Activated CD4-positive, alpha-beta T cell treated with anti-CD3 and anti-CD28 coated beads for 4 hours (primary cell): ENCODE measurements around the gene ZC3H18.
A peak's percentile ranks its signal among the peaks of the same experiment; 100 is the strongest.

Experiments
- DNase-seq, 2 donors: peaks; one replicate each; pipeline ENCODE4 v3.0.0-alpha.2; 2020

Gene ZC3H18

GRCh38 chr16:88627531-88628411 is 57.6 kb downstream of the ZC3H18 start:
- DNase-seq, result no peak

GRCh38 chr16:88628512-88628974 is 58.3 kb downstream of the ZC3H18 start:
- DNase-seq, result no peak

GRCh38 chr16:88629835-88630234 is 59.6 kb downstream of the ZC3H18 start:
- DNase-seq, result no peak

DNA sequence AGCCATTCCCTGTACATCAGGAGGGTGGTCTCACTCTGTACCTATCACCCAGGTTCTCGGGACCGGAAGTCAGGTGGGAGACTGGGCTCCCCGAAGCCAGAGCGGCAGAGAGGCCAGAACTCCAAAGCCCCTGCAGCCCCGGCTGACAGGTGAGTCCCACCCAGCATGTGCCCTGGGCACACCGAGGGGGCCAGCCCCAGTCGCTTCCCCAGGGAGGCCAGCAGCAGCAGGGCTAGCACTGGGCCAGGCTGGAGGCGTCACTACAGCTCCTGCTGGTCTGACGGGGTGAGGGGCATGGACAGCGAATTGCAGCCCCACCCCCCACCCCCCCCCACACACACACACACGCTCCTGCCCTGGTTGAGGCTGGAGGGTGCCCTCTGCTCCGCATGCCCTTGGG is 60.2 kb downstream of the ZC3H18 start:
- DNase-seq, result no peak

GRCh38 chr16:88630941-88631340 is 60.7 kb downstream of the ZC3H18 start:
- no peak for DNase-seq

- DNase-seq, result no peak
These were observed 61.2 kb downstream of the ZC3H18 start for GRCh38 chr16:88631384-88631783.

GRCh38 chr16:88631920-88632586 is 61.9 kb downstream of the ZC3H18 start:
- no peak for DNase-seq

- DNase-seq, result no peak
These were observed 62.4 kb downstream of the ZC3H18 start for GRCh38 chr16:88632587-88632930.

- DNase-seq, result peak; percentile 44 to 60
These were observed 63.5 kb downstream of the ZC3H18 start for GRCh38 chr16:88633684-88634140.

DNA sequence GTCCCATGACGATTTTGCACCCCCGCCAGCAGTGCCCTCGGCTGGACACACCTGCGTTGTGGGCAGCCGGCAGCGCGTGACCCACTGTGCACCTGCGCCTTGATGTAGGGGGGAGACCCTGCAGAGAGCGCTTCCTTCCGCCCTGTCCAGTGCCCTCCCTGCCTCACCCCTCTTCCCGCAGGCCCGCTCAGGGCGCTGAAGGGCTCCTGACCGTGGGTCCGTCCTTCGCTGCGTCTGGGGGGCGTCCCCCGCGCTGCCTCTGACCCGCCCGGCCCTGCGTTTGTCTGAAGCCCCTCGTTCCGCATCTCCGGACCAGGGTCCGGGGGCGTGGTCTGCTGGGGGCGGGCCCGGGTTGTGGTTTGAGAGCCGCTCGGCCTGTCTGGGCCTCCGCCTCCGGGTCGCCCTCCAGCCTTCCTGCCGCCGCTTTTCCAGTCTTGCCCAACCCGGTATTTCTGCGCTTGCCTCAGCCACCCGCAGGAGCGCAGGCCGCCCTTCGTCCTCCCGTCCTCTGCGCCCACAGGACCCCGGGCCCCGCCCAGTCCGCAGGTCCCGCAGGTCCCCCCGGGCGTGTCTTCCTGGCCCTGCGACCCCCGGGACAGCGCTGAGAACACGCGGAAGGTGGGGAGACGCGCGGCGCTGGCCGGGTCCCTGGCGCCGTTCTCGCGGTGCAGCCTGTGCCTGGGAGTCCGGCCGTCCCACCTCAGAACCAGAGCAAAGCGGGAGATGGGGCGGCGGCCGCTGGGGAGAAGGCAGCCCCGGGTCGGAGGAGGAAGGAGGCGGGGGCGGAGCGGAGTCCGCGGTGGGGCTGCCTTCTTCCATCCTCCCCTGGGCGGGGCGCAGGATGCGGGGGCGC is 64.2 kb downstream of the ZC3H18 start:
- peak; percentile 42 to 62 for DNase-seq

DNA sequence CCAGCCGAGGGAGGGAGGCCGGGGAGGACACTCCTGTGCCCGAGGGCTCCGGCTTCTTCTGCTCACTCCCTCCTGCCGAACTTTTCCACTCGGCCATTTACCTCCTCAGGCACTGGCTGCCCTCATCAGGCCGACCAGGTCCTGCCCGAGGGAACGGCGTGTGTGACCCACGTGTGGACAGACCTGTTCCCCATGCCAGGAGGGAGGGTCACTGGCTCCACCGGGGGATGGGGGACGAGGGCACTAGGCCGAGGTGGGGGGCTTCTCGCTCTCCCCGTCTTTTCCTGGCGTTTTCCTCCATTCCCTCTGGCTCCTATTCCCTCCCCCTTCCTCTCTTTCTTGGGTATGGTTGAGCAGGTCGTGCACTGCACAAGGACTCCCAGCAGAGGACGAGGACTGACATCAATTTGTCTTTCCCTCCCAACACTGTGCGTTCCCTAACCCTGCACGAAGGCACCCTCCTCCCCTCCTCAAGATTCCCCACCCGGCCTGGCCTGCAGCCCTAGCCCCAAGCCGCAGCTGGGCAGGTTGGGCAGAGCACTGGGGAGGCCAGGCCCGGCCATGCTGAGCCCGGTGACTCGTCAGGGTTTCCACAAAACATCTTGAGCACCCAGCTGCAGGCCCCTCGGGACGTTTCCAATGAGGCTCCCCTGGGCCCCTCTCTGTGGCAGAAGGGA is 64.9 kb downstream of the ZC3H18 start:
- no peak for DNase-seq

DNA sequence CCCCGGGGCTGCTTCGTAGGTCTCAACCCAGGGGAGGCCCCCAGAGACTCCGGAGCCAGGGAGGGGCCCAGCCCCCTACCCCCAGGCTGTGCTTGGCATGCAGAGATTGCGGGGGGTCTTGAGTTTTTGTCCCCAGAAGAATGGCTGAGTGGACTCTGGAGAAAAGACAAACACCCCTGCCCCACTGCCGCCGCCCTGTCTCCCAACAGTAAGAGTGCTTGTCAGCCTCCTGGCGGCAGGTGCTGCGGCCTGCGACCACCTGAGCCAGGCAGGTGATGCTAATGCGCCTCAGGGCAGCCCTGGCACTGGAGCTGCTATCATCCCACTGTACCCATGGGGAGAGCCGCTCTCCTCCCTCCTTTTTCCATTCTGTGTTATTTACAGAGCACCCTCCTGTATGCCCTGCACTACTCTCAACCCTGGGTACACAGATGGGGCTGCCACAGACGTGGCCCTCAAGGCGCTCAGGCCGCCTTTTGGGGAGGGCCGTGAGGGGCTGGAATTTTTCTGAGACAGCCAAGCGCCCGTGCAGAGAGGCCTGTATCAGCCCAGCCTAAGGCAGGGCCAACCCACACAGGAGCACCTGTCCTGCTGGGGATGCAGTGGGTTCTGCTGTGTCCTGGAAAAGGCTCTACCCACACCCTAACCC is 65.6 kb downstream of the ZC3H18 start:
- DNase-seq, result no peak

- no peak for DNase-seq
These were observed 66.5 kb downstream of the ZC3H18 start for GRCh38 chr16:88636488-88637265.

DNA sequence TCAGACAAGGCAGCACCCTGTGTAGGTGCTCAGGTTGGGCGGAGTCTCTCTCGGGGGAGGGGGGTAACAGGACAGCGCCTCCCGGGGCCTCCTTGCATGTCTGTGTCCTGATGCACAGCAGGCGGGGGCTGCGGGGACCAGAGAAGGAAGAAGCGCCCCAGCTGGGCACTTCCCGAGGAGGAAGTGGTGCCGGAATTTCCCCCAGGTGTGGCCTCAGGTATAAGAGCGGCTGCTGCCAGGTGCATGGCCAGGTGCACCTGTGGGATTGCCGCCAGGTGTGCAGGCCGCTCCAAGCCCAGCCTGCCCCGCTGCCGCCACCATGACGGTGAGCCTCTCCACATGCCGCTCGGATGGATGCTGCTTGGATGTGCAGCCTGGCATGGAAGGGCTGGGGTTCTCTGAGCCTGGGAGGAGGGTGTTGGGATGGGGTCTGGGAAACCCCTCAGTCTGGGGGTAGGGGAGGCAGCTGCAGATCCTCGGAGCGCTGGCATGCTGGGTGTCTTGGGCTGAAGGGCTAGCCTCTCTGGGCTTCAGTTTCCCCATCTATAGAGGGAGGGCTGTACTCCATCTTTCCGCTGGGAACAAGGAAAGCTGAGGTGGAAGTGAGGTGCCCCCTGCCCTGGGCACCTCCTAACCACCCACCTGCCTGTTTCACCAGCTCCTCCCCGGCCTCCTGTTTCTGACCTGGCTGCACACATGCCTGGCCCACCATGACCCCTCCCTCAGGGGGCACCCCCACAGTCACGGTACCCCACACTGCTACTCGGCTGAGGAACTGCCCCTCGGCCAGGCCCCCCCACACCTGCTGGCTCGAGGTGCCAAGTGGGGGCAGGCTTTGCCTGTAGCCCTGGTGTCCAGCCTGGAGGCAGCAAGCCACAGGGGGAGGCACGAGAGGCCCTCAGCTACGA is 68.4 kb downstream of the ZC3H18 start, which contains the start of gene IL17C:
TSS of gene IL17C (plus strand) at position 250 of the 908 bp plus-strand sequence. CDS start at position 320, 70 bp downstream.
- no peak for DNase-seq

DNA sequence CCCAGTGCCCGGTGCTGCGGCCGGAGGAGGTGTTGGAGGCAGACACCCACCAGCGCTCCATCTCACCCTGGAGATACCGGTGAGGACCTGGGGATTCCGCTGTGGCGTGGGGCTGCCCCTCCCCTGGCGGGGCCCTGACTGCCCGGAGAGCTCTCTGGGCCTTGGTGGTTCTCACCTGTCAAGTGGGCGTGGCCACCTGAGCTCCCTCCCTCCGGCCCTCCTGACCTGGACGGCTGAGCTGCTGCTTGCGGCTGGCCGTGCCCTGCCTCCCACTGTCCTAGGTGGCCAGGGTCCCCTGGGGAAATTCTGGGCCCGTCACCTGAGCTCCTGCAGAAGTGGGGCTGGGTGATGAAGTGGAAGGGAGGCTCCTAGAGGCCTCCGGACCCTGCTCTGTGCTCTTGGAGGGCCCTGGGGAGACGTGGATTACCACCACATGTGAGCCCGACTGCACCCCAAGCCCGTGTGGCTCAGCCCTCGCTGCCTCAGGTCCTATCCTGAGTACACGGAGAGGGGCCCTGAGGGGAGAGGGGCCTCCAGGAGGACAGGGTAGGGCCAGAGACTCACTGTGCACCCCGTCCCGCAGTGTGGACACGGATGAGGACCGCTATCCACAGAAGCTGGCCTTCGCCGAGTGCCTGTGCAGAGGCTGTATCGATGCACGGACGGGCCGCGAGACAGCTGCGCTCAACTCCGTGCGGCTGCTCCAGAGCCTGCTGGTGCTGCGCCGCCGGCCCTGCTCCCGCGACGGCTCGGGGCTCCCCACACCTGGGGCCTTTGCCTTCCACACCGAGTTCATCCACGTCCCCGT is 69.2 kb downstream of the ZC3H18 start:
- DNase-seq, result no peak

GRCh38 chr16:88640039-88640495 is 69.9 kb downstream of the ZC3H18 start:
- no peak for DNase-seq

- no peak for DNase-seq
These were observed 70.5 kb downstream of the ZC3H18 start for GRCh38 chr16:88640498-88641247.
